Measurements from ENCODE around the gene DAPP1. TPM values are rescaled to one million over a fixed set of nuclear protein-coding genes. Genes with fewer than 3 reads are reported as not detected.

DAPP1 gene
- total and polyA plus RNA-seq, 2 donors from 2014 or later: 0.34 to 10.1 TPM

DNA sequence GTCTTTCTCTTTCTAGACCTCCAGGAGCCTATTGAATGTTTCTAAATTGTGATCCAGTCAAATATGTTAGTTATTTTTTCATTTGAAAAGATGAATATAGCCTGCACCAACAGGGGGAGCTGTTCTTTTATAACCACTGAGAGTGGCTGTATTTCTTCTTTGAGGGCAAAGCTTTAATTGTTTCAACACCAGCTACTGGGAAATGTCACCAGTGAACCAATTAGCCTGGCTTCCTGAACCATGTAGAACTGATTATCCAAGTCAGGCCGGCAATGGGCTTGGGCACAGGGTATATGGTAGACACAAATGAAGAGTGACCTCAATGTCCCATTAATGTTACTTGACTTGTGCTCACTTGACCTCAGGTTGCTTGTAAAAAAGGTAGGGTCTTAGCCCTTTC is 4.8 kb upstream of the DAPP1 start:
- FAIRE-seq (no peak), DNase-seq (no peak)
- Histone ChIP-seq H3K4me1 (ENCODE audit: control insufficient read depth in 2 of 3, insufficient read depth in 2 of 3, low read depth in 1 of 3, low read length in 3 of 3) (no peaks in the 10 kb centered on the region), H3K27me3 (ENCODE audit: control insufficient read depth, insufficient read depth, low read length) (no peaks in the 10 kb centered on the region), H3K9me3 (ENCODE audit: control insufficient read depth in 2 of 3, insufficient read depth in 1 of 3, low read length in 3 of 3) (no peaks in the 10 kb centered on the region), H3K4me3 (ENCODE audit: low read length in 3 of 3) (no peak overlapping the region), H3K9ac (ENCODE audit: low read length in 3 of 3) (no peak overlapping the region), H3K36me3 (ENCODE audit: control insufficient read depth in 2 of 3, insufficient read depth in 3 of 3, low read length in 3 of 3) (no peaks in the 10 kb centered on the region), H3K27ac (ENCODE audit: low read depth in 2 of 2, low read length in 2 of 2) (no peak overlapping the region)
- TF ChIP-seq CTCF (IDR thresholded peaks at IDR 0.05; ENCODE audit: borderline replicate concordance, extremely low read depth, insufficient read depth): peak; percentile 34
- intact Hi-C loops (cut with DNase I): no loop called here

DNA sequence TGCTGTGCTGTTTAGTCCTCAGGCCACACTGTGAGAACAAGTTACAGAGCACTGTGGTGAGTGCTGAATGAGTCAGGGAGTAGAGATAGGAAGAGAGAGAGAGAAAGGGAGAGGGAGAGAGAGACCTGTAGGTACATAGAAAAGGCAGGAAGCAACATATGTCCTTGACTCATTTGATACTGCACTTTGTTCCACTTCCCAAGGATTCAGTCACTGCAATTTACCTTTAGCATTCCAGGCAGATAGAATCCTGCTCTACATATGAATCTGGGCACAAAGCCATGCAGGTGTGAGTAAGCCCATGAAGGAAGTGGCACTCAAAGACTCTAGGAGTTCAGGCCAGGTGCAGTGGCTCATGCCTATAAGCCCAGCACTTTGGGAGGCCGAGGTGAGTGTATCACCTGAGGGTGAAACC is 1.0 kb upstream of the DAPP1 start:
- H3K27me3 ChIP-seq (ENCODE audit: control insufficient read depth, insufficient read depth, low read length): no peaks in the 10 kb centered on the region
- H3K9ac ChIP-seq (ENCODE audit: low read length in 3 of 3): no peak overlapping the region
- H3K9me3 ChIP-seq (ENCODE audit: control insufficient read depth in 2 of 3, insufficient read depth in 1 of 3, low read length in 3 of 3): no peaks in the 10 kb centered on the region
- intact Hi-C loops (cut with DNase I): no loop called here
- H3K4me1 ChIP-seq (ENCODE audit: control insufficient read depth in 2 of 3, insufficient read depth in 2 of 3, low read depth in 1 of 3, low read length in 3 of 3): no peaks in the 10 kb centered on the region
- H3K36me3 ChIP-seq (ENCODE audit: control insufficient read depth in 2 of 3, insufficient read depth in 3 of 3, low read length in 3 of 3): no peaks in the 10 kb centered on the region
- H3K4me3 ChIP-seq (ENCODE audit: low read length in 3 of 3): no peak overlapping the region
- no peak for TF ChIP-seq CTCF (IDR thresholded peaks at IDR 0.05; ENCODE audit: borderline replicate concordance, extremely low read depth, insufficient read depth)
- DNase-seq: peak in 1 of 5 donors; percentile 38
- FAIRE-seq: no peak
- H3K27ac ChIP-seq (ENCODE audit: low read depth in 2 of 2, low read length in 2 of 2): no peak overlapping the region

GRCh38 chr4:99817309-99817890 is 773 bp downstream of the DAPP1 start:
- TF ChIP-seq CTCF (IDR thresholded peaks at IDR 0.05; ENCODE audit: borderline replicate concordance, extremely low read depth, insufficient read depth): no peak
- Histone ChIP-seq H3K4me3 (ENCODE audit: low read length in 3 of 3) (no peak overlapping the region), H3K9ac (ENCODE audit: low read length in 3 of 3) (no peak overlapping the region), H3K9me3 (ENCODE audit: control insufficient read depth in 2 of 3, insufficient read depth in 1 of 3, low read length in 3 of 3) (no peaks in the 10 kb centered on the region), H3K27me3 (ENCODE audit: control insufficient read depth, insufficient read depth, low read length) (no peaks in the 10 kb centered on the region), H3K27ac (ENCODE audit: low read depth in 2 of 2, low read length in 2 of 2) (no peak overlapping the region), H3K36me3 (ENCODE audit: control insufficient read depth in 2 of 3, insufficient read depth in 3 of 3, low read length in 3 of 3) (no peaks in the 10 kb centered on the region), H3K4me1 (ENCODE audit: control insufficient read depth in 2 of 3, insufficient read depth in 2 of 3, low read depth in 1 of 3, low read length in 3 of 3) (no peaks in the 10 kb centered on the region)
- intact Hi-C loops (cut with DNase I): no loop called here
- no peak for FAIRE-seq
- no peak for DNase-seq

DNA sequence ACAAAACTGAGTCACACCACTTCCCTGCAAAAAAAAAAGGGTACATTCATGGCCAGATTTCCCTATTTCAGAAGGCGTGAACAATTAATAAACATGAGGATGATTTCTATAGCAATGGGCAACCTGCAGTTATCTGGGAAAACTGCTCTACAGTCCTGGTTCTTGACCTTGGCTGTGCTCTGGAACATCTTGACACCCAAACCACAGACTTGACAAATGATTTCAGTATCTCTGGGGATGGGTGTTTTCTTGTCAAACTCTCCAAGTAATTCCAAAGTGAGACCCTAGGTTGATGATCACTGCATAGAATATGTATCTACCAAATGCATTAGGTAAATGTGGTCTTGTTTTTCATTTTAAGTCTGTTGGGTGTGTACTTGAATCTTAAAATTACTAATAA is 2.0 kb downstream of the DAPP1 start:
- H3K4me3 ChIP-seq (ENCODE audit: low read length in 3 of 3): no peak overlapping the region
- no peak for FAIRE-seq
- no peaks in the 10 kb centered on the region for H3K36me3 ChIP-seq (ENCODE audit: control insufficient read depth in 2 of 3, insufficient read depth in 3 of 3, low read length in 3 of 3)
- H3K9me3 ChIP-seq (ENCODE audit: control insufficient read depth in 2 of 3, insufficient read depth in 1 of 3, low read length in 3 of 3): no peaks in the 10 kb centered on the region
- DNase-seq: no peak
- no peaks in the 10 kb centered on the region for H3K27me3 ChIP-seq (ENCODE audit: control insufficient read depth, insufficient read depth, low read length)
- intact Hi-C loops (cut with DNase I): no loop called here
- TF ChIP-seq CTCF (IDR thresholded peaks at IDR 0.05; ENCODE audit: borderline replicate concordance, extremely low read depth, insufficient read depth): no peak
- no peaks in the 10 kb centered on the region for H3K4me1 ChIP-seq (ENCODE audit: control insufficient read depth in 2 of 3, insufficient read depth in 2 of 3, low read depth in 1 of 3, low read length in 3 of 3)
- H3K9ac ChIP-seq (ENCODE audit: low read length in 3 of 3): no peak overlapping the region
- H3K27ac ChIP-seq (ENCODE audit: low read depth in 2 of 2, low read length in 2 of 2): no peak overlapping the region
